MCF 10A (cell line): ENCODE results near the gene MVB12B. TPM values are rescaled to one million over a fixed set of nuclear protein-coding genes. Genes with fewer than 3 reads are reported as not detected.

Experiments
- BruUV-seq: library from RNA; stranded (reverse); fragments of 400-500 nt; replicated peaks from 2 replicates; lab custom pipeline; 2021; lab: Mats Ljungman, UMichigan
- CTCF ChIA-PET: fragments of 300-600 bp; sonication (Branson Sonifier 250); formaldehyde crosslinking; extraction: SDS; loops from one replicate; lab custom pipeline; 2021; ENCODE audit warnings: antibody characterized with exemption, inconsistent platforms; lab: Yijun Ruan, JAX
- POLR2A ChIA-PET: fragments of 300-600, 350-650 bp; sonication (Branson Sonifier 250); formaldehyde crosslinking; extraction: SDS; loops from one replicate; lab custom pipeline; 2020; ENCODE audit warnings: antibody characterized with exemption, inconsistent platforms; lab: Yijun Ruan, JAX
- DNase-seq: peaks from one replicate; pipeline ENCODE4 v3.0.0-alpha.2; 2018; ENCODE audit not compliant: unreplicated experiment
- H3K27ac Mint-ChIP-seq: one replicate; pipeline ENCODE4 v1.8.0; 2022; ENCODE audit warnings: mild to moderate bottlenecking, low read depth, mixed read lengths; ENCODE audit not compliant: unreplicated experiment
- H3K27me3 Mint-ChIP-seq: one replicate; pipeline ENCODE4 v1.8.0; 2022; ENCODE audit warnings: mixed read lengths; ENCODE audit not compliant: insufficient read depth, unreplicated experiment
- H3K36me3 Mint-ChIP-seq: one replicate; pipeline ENCODE4 v1.8.0; 2022; ENCODE audit warnings: mild to moderate bottlenecking, moderate library complexity, mixed read lengths; ENCODE audit not compliant: insufficient read depth, unreplicated experiment
- H3K4me1 Mint-ChIP-seq: one replicate; pipeline ENCODE4 v1.8.0; 2022; ENCODE audit warnings: mixed read lengths; ENCODE audit not compliant: insufficient read depth, unreplicated experiment
- H3K4me3 Mint-ChIP-seq: one replicate; pipeline ENCODE4 v1.8.0; 2022; ENCODE audit warnings: mild to moderate bottlenecking, moderate library complexity, mixed read lengths; ENCODE audit not compliant: unreplicated experiment
- H3K9me3 Mint-ChIP-seq: one replicate; pipeline ENCODE4 v1.8.0; 2022; ENCODE audit warnings: mixed read lengths; ENCODE audit not compliant: unreplicated experiment
- CTCF ChIP-seq: fragments of 200-600 bp; IDR thresholded peaks from one replicate; pipeline ENCODE4 v1.8.0; 2022; ENCODE audit warnings: antibody characterized with exemption, mild to moderate bottlenecking; ENCODE audit not compliant: unreplicated experiment
- intact Hi-C: fragments of 100-400 bp; cut with micrococcal nuclease; formaldehyde crosslinking; loops from 2 replicates; pipeline ENCODE4 v1.14.1; 2022
- total RNA-seq: library from RNA; stranded (reverse); gene quantifications from 2 replicates; pipeline ENCODE4 v1.2.3, GENCODE V29; 2022

MVB12B gene
- total RNA-seq, 1 experiment from 2014 or later, result 5.5 TPM

- Mint-ChIP-seq H3K9me3 (no peaks in the 10 kb centered on the region), H3K27ac (no peak overlapping the region), H3K27me3 (no peaks in the 10 kb centered on the region), H3K36me3 (peaks cover 6% of the 10 kb centered on the region), H3K4me3 (no peak overlapping the region), H3K4me1 (no peaks in the 10 kb centered on the region)
- intact Hi-C loops, result no loop called here
- no peak for TF ChIP-seq CTCF
- ChIA-PET POLR2A (interaction anchor here (0.6 kb wide), 1 partner anchor 14 kb away, joined by 4 read pairs; no protein-coding TSS in a partner anchor), CTCF (interaction anchor here (1.2 kb wide), 1 partner anchor 92 kb away, joined by 9 read pairs; no protein-coding TSS in a partner anchor)
- BruUV-seq, result no TSS peak
- no peak for DNase-seq
These were observed 139.3 kb downstream of the MVB12B start for GRCh38 chr9:126465977-126466376.

DNA sequence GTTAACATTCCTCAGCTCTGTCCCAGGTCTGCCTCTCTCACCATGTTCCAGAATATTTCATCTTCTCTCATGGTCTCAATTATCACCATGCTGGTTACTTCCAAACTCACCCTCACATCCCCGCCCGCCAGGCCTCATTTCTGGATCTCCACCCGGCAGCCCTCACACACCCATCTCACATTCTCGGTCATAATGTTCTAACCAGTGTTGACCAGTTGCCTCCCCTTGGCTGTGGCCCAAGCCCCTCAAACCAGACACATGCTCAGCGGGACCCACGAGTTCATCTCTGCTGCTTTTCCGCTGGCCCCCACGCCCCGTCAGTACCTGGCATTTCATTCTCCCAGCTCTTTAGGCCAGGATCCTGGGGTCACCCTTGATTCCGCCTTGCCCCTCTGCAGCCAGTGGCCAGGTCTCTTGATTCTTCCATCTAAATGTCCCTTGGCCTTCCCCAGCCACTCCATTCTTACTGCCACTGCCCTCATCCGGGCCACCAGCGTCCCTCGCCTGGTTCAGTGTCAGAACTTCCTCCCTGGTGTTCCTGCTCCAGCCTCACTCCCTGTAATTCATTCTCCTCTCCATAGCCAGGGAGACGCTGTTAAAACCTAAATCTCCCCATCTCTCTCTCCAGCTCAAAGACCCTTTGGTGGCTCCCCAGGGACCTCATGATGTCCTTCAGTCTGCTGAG, 141.7 kb downstream of the MVB12B start:
- no peak for DNase-seq
- H3K9me3 Mint-ChIP-seq, result no peaks in the 10 kb centered on the region
- POLR2A ChIA-PET, result interaction anchor here (1.2 kb wide), 1 partner anchor 12 kb away, joined by 3 read pairs; no protein-coding TSS in a partner anchor
- TF ChIP-seq CTCF, result no peak
- H3K36me3 Mint-ChIP-seq, result peaks cover 6% of the 10 kb centered on the region
- no peaks in the 10 kb centered on the region for H3K4me1 Mint-ChIP-seq
- no TSS peak for BruUV-seq
- H3K4me3 Mint-ChIP-seq, result no peak overlapping the region
- H3K27ac Mint-ChIP-seq, result no peak overlapping the region
- no peaks in the 10 kb centered on the region for H3K27me3 Mint-ChIP-seq
- intact Hi-C loops, result no loop called here
- CTCF ChIA-PET, result interaction anchor here (0.6 kb wide), 1 partner anchor 99 kb away, joined by 4 read pairs; no protein-coding TSS in a partner anchor

GRCh38 chr9:126470241-126470993, 143.8 kb downstream of the MVB12B start:
- Mint-ChIP-seq H3K36me3 (peaks cover 6% of the 10 kb centered on the region), H3K27ac (no peak overlapping the region), H3K4me3 (no peak overlapping the region), H3K27me3 (no peaks in the 10 kb centered on the region), H3K4me1 (peaks cover 13% of the 10 kb centered on the region), H3K9me3 (no peaks in the 10 kb centered on the region)
- DNase-seq, result no peak
- intact Hi-C loops, result no loop called here
- POLR2A ChIA-PET, result no interaction called here
- CTCF ChIA-PET, result interaction anchor here (1.0 to 2.0 kb wide), 2 partner anchors 21 to 88 kb away, joined by 4 to 6 read pairs; no protein-coding TSS in a partner anchor
- no TSS peak for BruUV-seq
- TF ChIP-seq CTCF, result no peak

DNA sequence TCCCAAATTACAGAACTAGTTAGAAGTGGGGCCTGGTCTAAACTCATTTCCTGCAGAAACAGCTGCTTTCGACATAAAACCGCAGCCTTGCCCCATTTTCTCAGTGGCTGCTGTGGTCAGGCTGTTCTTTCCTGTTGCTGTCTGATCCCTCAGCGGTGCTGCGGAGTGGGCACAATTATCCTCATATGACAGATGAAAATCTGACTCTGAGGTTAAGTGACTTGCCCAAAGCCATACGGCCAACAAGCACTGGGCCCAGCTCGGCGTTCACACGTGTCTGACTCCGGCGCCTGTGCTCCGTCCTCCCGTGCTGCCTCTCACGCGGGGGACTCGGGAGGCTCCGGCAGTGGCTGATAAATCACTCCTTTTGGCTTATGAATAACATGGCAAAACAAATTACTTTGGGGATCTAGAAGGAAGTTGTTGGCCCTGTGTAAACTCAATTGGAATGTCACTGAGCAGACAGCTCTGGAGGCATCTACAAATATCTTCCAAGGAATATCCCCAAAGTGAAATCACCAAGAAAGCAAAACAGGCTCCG, 144.5 kb downstream of the MVB12B start:
- peaks cover 6% of the 10 kb centered on the region for H3K36me3 Mint-ChIP-seq
- POLR2A ChIA-PET, result no interaction called here
- peaks cover 13% of the 10 kb centered on the region for H3K4me1 Mint-ChIP-seq
- H3K9me3 Mint-ChIP-seq, result no peaks in the 10 kb centered on the region
- peak; percentile 54 for DNase-seq
- TF ChIP-seq CTCF, result no peak
- intact Hi-C loops, result no loop called here
- CTCF ChIA-PET, result interaction anchor here (1.0 to 2.0 kb wide), 2 partner anchors 20 to 87 kb away, joined by 4 to 6 read pairs; no protein-coding TSS in a partner anchor
- H3K27me3 Mint-ChIP-seq, result no peaks in the 10 kb centered on the region
- H3K27ac Mint-ChIP-seq, result no peak overlapping the region
- H3K4me3 Mint-ChIP-seq, result no peak overlapping the region
- no TSS peak for BruUV-seq
